Measurements from ENCODE around the gene GRIK4.

Gene GRIK4

DNA sequence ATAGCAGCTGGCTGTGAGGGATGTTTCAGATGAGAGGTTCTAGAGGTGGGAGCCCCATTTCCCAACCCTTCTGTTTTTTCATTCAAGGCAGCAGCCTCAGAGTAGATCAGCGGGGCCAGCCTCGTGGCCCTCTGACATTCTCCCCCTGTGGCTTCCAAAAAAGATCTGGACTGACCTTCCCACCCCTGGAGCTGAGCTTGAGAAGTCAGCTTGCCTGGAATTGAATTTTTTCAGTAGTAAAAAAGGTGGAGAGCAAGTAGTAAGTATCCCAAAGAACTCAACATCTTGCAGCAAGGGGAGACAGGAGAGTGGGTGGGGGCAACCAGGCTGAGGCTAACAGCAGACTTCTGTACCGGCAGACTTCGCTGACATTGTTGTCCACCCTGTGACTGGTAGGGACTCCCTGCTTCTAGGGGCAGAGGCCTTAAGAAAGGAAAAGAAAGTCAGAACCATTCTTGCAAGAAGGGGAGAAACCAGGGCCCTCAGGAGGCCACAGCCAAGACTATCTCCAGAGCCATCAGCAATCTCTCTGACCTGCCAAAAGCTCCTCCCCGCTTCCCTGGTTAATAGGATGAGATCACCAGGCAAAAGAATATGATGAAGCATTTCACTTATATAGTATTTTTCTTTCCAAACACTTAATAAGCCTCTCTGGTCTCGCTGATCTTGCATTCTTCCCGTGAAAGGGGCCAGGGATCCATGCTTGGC is 2.0 kb upstream of the GRIK4 start:
- DNase-seq: no peak

DNA sequence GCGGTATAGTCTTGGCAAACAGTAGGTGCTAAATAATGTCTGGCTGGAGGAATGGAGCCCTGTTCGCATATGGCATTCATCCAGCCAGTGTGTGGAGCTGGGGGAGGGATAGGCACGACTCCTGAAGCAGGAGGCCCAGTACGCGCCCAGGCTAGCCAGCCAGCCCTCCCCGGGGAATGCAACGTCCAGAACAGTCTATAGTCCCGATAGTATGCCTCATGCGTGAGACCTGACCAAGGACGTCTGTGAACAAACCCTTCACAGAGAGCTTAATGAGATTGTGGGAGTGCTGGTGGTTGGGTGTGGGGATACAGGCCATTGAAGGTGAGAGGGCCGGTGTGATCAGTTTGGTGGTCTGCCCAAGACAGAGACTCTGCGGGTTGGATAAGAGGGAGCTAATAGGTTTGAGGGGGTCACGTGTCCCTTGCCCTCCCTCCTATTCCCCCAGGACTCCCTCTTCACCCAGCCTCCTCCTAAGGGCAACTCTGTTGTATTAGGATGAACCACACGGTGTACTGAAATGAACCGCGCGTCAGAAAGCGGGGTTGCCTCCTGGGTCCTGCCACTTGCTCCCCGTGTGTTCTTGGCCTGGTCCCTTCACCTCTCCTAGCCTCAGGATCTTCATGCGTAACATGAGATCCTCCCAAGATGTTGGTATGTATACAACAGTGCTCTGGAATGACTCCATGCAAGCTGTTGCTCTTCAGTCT is 987 bp upstream of the GRIK4 start:
- no peak for DNase-seq

- no peak for DNase-seq
These were observed 531 bp downstream of the GRIK4 start for GRCh38 chr11:120511820-120512738.

DNA sequence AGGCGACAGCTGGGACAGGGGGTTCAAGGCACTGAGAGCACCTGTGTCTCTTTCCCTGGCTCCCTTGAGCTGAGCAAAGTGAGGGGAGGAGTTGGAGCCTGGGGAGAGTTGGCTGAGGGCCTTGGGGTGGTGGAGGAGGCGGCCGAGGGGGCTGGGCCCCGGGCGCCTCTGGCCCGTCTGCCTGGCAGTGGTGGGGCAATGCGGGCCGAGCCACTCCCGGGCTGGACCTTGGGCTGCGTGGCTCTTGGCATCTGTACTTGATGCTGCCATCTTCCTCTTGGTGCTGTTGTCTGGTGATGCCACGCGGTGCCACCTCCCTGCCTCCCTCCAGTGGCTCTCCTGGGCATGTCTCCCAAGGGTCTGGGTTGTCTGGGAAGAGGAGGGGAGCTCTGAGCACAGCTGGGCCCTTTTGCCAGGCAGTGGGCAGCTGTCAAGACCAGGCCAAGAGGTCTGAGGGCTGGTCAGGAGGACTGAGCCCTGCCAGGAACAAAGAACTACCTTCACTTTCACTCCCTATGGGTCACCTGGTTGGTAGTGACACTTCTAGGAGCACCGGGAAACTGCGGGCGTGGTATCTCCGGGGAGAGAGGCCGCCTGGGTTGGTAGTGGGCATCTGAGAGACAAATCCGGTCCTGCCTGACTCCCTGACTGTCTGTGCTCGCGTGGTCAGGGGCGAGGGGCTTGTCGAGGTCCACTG is 1.3 kb downstream of the GRIK4 start:
- no peak for DNase-seq

GRCh38 chr11:120513436-120514315 is 2.1 kb downstream of the GRIK4 start:
- no peak for DNase-seq

- no peak for DNase-seq
These were observed 3.1 kb downstream of the GRIK4 start for GRCh38 chr11:120514541-120515121.

- no peak for DNase-seq
These were observed 3.7 kb downstream of the GRIK4 start for GRCh38 chr11:120515186-120515723.

DNA sequence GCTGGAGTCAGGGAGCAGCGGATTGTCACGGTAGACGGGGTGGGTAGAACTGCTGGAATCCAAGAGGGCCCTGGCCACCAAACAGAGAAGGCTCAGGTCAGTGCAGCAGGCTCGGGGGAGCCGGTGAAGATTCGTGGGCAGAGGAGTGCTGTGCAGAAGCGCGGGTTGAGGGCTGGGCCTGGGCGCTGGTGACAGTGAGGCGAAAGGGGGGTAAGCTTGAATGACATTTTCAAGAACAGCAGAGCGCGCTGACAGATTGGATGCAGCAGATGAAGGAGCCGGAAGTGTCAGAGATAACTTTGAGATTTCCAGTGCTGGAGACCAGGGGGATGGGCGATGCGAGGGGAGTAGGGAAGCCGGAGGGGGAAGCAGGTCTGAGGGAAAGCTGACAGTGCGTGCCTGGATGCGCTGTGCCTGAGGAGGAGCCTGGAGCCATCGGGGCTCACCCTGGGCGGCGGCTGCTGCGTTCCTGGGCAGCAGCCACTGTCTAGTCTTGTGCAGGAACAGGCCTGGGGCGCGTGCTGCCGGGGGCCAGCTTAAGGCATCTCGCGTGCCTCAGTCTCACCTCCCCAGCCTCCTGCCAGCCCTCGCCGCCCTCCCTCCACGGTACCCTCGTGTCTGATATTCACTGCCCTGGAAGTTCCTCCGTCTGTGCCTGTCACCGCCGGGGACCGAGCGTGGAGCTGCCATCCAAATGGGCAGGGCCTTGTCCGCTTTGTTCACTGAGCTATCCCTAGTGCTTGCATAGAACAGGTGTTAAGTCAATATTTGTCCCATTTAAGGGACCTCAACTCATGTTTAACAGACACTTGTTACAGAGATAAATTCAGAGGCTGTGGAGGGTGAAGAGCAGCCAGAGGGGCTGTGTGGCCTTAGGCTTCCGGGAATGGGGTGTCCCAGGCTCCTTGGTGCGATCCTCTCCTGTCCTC is 5.2 kb downstream of the GRIK4 start:
- no peak for DNase-seq

DNA sequence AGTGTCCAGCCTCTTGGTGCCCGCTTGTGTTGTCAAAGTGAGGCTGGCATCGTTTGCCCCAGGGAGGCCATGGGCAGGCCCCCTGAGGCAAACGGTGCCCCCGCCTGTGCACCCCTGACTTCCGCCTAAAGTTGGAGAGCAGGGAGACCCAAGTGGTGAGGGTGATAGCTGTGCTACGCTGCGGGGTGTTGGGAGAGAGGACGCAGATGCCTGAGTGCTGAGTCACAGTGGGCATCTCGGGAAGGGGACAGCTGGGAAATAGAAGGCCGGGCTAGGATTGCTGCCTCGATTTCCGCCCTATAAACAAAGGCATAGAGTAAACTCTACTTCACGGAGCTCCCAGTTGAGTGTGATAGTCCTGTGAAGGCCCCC is 5.8 kb downstream of the GRIK4 start:
- no peak for DNase-seq

DNA sequence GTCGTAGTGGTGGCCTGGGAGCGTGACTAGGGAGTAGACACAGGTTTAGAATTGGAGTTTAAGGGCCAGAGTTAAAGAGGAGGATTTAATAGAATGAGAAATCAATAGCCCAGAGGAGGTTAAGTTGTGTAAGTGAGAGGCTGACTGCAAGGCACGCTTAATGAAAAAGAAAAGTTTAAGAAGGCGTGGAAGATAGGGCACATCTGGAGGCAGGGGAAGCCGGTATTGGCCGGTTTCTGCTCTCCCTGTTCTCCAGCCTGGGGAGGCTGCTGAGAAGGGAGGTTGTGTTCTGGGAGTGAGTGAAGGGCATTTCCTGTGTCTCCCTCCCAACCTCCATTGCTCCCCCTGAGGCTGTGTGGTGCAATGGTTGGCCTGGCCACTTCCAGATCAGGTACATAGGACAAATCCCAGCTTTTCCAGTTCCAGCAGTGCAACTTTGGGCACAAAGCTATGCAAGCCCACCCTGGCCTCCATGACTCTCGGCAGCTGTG is 6.3 kb downstream of the GRIK4 start:
- no peak for DNase-seq

- DNase-seq: no peak
These were observed 6.8 kb downstream of the GRIK4 start for GRCh38 chr11:120518356-120518755.

- no peak for DNase-seq
These were observed 7.9 kb downstream of the GRIK4 start for GRCh38 chr11:120519474-120519873.

- DNase-seq: no peak
These were observed 8.7 kb downstream of the GRIK4 start for GRCh38 chr11:120520091-120520822.

GRCh38 chr11:120521176-120521575 is 9.6 kb downstream of the GRIK4 start:
- no peak for DNase-seq

DNA sequence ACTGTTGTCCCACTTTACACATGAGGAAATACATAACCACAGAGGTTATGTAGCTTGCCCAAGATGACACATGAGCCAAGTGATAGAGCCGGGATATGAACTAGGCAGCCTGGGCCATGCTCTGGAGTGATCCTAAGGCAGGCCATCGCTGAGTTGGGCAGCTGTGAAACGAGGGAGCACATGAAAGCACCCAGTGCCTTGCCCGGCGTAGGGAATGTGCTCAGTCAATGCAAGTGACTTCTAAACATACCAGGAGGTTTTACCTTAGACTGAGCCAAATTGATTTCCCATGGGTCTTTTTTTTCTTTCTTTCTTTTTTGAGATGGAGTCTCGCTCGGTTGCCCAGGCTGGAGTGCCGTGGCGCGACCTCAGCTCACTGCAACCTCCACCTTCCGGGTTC is 10.5 kb downstream of the GRIK4 start:
- no peak for DNase-seq

GRCh38 chr11:120522736-120523135 is 11.2 kb downstream of the GRIK4 start:
- no peak for DNase-seq

GRCh38 chr11:120523196-120523595 is 11.6 kb downstream of the GRIK4 start:
- DNase-seq: no peak

DNA sequence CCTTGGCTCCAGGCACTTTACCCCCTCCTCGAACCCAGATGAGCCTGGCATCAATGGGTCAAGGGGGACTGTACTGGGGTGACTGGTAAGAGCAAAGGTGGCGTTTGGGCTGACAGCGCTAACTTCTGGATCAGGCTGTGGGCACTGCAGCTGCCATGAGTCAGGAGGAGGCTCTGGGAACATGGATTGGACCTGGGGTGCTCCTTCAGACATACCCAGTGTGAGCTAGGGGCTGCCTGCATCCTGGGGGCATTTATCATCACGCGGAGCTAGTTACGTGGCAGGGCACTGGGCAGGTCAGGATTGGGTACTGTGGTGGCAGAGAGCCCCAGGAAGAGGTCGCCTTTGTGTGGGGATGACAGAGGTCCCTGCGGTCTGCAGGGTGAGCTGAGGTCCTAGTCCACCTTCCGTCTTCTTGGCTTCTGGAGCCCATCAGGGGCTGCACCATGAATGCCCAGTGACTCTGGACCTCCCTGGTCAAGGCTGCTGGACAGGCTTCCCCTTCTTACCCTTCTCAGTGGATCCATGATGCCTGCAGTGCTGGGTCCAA is 13.1 kb downstream of the GRIK4 start:
- DNase-seq: no peak
